Common myeloid progenitor, CD34-positive (primary cell): ENCODE data around the gene RUNX2.

Source experiments
- CTCF ChIA-PET: fragments of 350-600 bp; sonication (Branson Sonifier 250); formaldehyde crosslinking; loops from one replicate; lab custom pipeline; 2021; ENCODE audit warnings: antibody characterized with exemption; lab: Charles Lee
- POLR2A ChIA-PET: fragments of 350-600 bp; sonication (Branson Sonifier 250); formaldehyde crosslinking; loops from one replicate; lab custom pipeline; 2021; ENCODE audit warnings: antibody characterized with exemption; lab: Charles Lee
- DNase-seq, 3 donors: peaks; one replicate each; pipeline versions ENCODE4 v3.0.0 to v3.0.0-alpha.2; 2013
- H3K27ac ChIP-seq, 2 experiments: 1 replicate in 1 of 2; 2 replicates in 1 of 2; pipeline ENCODE4 v1.7.0; 2013; ENCODE audit warnings: inconsistent platforms in 2 of 2, low read length in 2 of 2, mild to moderate bottlenecking in 2 of 2, low read depth in 1 of 2, moderate library complexity in 1 of 2; ENCODE audit not compliant: severe bottlenecking in 2 of 2, insufficient read depth in 1 of 2, poor library complexity in 1 of 2
- H3K27me3 ChIP-seq, 5 experiments: replicated peaks in 2 of 5; 1 replicate in 3 of 5; 2 replicates in 2 of 5; pipeline versions ENCODE4 v1.6.1 to v1.7.0; 2013; ENCODE audit warnings: low read length in 4 of 5, mild to moderate bottlenecking in 2 of 5, moderate library complexity in 2 of 5, inconsistent platforms in 1 of 5; ENCODE audit not compliant: insufficient read depth in 5 of 5, control insufficient read depth in 4 of 5
- H3K36me3 ChIP-seq, 4 experiments: 1 replicate in 2 of 4; 2 replicates in 2 of 4; pipeline versions ENCODE4 v1.6.1 to v1.7.0; 2013; ENCODE audit warnings: low read length in 3 of 4, control low read depth in 1 of 4, mild to moderate bottlenecking in 1 of 4; ENCODE audit not compliant: control insufficient read depth in 4 of 4, insufficient read depth in 4 of 4
- H3K4me1 ChIP-seq, 4 experiments: 1 replicate in 3 of 4; 2 replicates in 1 of 4; pipeline versions ENCODE4 v1.6.1 to v1.7.1; 2013; ENCODE audit warnings: low read length in 3 of 4, mild to moderate bottlenecking in 3 of 4, control low read depth in 1 of 4, inconsistent platforms in 1 of 4, moderate library complexity in 1 of 4; ENCODE audit not compliant: control insufficient read depth in 4 of 4, insufficient read depth in 4 of 4; ENCODE audit errors: control extremely low read depth in 1 of 4
- H3K4me3 ChIP-seq, 7 experiments: 1 replicate in 4 of 7; 2 replicates in 3 of 7; pipeline versions ENCODE4 v1.5.1 to v1.7.0; 2013; ENCODE audit warnings: mild to moderate bottlenecking in 7 of 7, low read length in 6 of 7, moderate library complexity in 6 of 7, inconsistent platforms in 2 of 7, low read depth in 2 of 7, control low read depth in 1 of 7; ENCODE audit not compliant: insufficient read depth in 4 of 7, control insufficient read depth in 1 of 7; ENCODE audit errors: extremely low read depth in 1 of 7
- H3K9me3 ChIP-seq, 5 experiments: 1 replicate in 4 of 5; 2 replicates in 1 of 5; pipeline versions ENCODE4 v1.6.1 to v1.7.1; 2013; ENCODE audit warnings: low read length in 4 of 5, mild to moderate bottlenecking in 2 of 5, inconsistent platforms in 1 of 5, low read depth in 1 of 5, moderate library complexity in 1 of 5; ENCODE audit not compliant: control insufficient read depth in 4 of 5, insufficient read depth in 2 of 5; ENCODE audit errors: control extremely low read depth in 1 of 5
- whole genome bisulfite sequencing: methylation state at CpG from one replicate; pipeline ENCODE4 v1.1.5; 2013; ENCODE audit not compliant: insufficient coverage; 5-methylcytosine and 5-hydroxymethylcytosine counted together

The RUNX2 gene

GRCh38 chr6:45344900-45345299, 16.8 kb downstream of the RUNX2 start:
- no peak for DNase-seq
- CTCF ChIA-PET: interaction anchor here (2.0 kb wide), 1 partner anchor 15 kb away, joined by 6 read pairs; no protein-coding TSS in a partner anchor
- no peaks in the 10 kb centered on the region for H3K27me3 ChIP-seq
- H3K27ac ChIP-seq: no peak overlapping the region
- H3K9me3 ChIP-seq: no peaks in the 10 kb centered on the region
- peaks cover 0 to 2% (median 0%) of the 10 kb centered on the region in 4 experiments for H3K36me3 ChIP-seq
- POLR2A ChIA-PET: no interaction called here
- WGBS: no CpG with 5 or more reads among the region's 2 CpGs
- H3K4me1 ChIP-seq: no peaks in the 10 kb centered on the region
- H3K4me3 ChIP-seq: no peak overlapping the region

DNA sequence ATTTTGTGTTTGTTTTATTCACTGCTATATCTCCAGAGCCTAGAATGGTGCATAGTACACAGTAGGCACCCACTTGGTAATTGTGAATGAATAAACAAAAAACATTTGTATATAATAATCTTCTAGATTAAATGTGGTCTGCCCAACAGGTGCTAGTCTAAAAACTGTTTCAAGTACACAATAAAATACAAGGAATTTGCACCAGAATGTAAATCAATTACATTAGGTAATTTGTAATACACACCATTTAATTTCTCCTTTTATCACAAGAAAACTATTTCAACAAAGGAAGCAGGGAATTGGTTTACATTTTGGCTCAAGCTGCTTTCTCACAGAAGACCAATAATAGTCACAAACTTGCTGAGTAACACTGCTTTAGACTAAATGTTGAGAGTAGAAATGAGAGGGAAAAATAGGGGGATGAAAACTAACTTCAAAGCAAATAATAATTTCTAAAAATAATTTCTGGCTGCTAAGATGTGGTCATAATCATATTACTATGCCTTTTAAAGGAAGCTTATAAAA, 22.1 kb downstream of the RUNX2 start:
- Histone ChIP-seq H3K4me3 (no peak overlapping the region), H3K27me3 (no peaks in the 10 kb centered on the region), H3K9me3 (no peaks in the 10 kb centered on the region), H3K36me3 (no peaks in the 10 kb centered on the region), H3K27ac (no peak overlapping the region), H3K4me1 (no peaks in the 10 kb centered on the region)
- ChIA-PET CTCF (interaction anchor here (0.9 to 1.9 kb wide), 3 partner anchors 9 to 17 kb away, joined by 3 to 4 read pairs (median 3); no protein-coding TSS in a partner anchor), POLR2A (interaction anchor here (0.6 kb wide), 1 partner anchor 24 kb away, joined by 3 read pairs; no protein-coding TSS in a partner anchor)
- DNase-seq: no peak

- Histone ChIP-seq H3K9me3 (no peaks in the 10 kb centered on the region), H3K4me3 (no peak overlapping the region), H3K27ac (no peak overlapping the region), H3K4me1 (no peaks in the 10 kb centered on the region), H3K36me3 (no peaks in the 10 kb centered on the region), H3K27me3 (no peaks in the 10 kb centered on the region)
- POLR2A ChIA-PET: no interaction called here
- WGBS: 75% methylated on average over 1 of the region's 3 CpGs
- DNase-seq: no peak
- CTCF ChIA-PET: interaction anchor here (0.9 to 1.9 kb wide), 3 partner anchors 10 to 16 kb away, joined by 3 to 4 read pairs (median 3); no protein-coding TSS in a partner anchor
Measured at GRCh38 chr6:45351076-45351475, 22.9 kb downstream of the RUNX2 start.

GRCh38 chr6:45351667-45352066, 23.5 kb downstream of the RUNX2 start:
- CTCF ChIA-PET: interaction anchor here (0.7 to 1.9 kb wide), 2 partner anchors 9 to 14 kb away, joined by 3 to 4 read pairs; no protein-coding TSS in a partner anchor
- POLR2A ChIA-PET: no interaction called here
- peak in 1 of 3 donors; percentile 8 for DNase-seq
- no peak overlapping the region for H3K4me3 ChIP-seq
- no peaks in the 10 kb centered on the region for H3K27me3 ChIP-seq
- H3K4me1 ChIP-seq: no peaks in the 10 kb centered on the region
- H3K9me3 ChIP-seq: no peaks in the 10 kb centered on the region
- H3K36me3 ChIP-seq: no peaks in the 10 kb centered on the region
- WGBS: no CpG with 5 or more reads among the region's 1 CpG
- H3K27ac ChIP-seq: no peak overlapping the region

GRCh38 chr6:45353654-45354053, 25.5 kb downstream of the RUNX2 start:
- POLR2A ChIA-PET: no interaction called here
- Histone ChIP-seq H3K36me3 (no peaks in the 10 kb centered on the region), H3K27me3 (no peaks in the 10 kb centered on the region), H3K4me1 (no peaks in the 10 kb centered on the region), H3K4me3 (no peak overlapping the region), H3K27ac (no peak overlapping the region), H3K9me3 (no peaks in the 10 kb centered on the region)
- no CpG with 5 or more reads among the region's 2 CpGs for WGBS
- CTCF ChIA-PET: no interaction called here
- no peak for DNase-seq

DNA sequence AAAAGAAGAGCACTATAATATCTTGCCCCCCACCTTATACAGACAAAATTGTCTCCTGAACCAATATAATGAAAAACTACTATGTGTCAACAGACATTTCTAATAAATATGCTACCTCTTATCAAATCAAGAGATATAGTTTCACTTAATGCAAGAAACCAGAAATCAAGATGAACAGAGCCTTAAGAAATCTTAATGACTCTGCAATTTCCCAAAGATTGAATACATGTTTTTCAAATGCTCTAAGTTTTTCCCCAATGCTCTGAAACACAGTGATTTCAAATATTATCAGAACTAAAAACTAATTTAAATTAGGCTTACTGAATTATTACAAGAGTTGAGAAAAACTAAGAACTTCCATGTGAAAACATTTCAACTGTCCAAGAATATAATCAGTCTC, 36.3 kb downstream of the RUNX2 start:
- CTCF ChIA-PET: interaction anchor here (0.8 kb wide), 1 partner anchor 10 kb away, joined by 3 read pairs; no protein-coding TSS in a partner anchor
- peaks cover 0 to 5% (median 0%) of the 10 kb centered on the region in 4 experiments for H3K36me3 ChIP-seq
- no peak overlapping the region for H3K27ac ChIP-seq
- no peak overlapping the region for H3K4me3 ChIP-seq
- no peaks in the 10 kb centered on the region for H3K9me3 ChIP-seq
- no peaks in the 10 kb centered on the region for H3K27me3 ChIP-seq
- DNase-seq: no peak
- POLR2A ChIA-PET: no interaction called here
- H3K4me1 ChIP-seq: peaks cover 0 to 4% (median under 1%) of the 10 kb centered on the region in 4 experiments

DNA sequence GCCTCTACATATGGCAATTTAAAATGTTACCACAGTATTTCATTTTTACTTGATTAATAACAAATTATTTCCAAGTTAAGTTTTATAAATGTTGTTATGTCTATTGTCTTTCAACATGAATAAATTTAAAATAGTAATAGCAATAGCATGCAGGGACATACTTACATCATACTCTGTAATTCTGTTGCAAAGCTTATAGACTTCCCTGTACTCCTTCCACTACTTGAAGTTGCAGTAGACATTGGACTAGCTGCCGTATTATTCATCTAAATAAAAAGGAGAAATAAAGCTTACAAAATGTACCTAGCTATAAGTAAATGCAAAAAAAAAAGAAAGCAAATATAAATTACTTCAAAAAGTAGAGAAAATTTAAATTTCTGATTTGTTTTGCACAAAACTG, 36.9 kb downstream of the RUNX2 start:
- Histone ChIP-seq H3K9me3 (no peaks in the 10 kb centered on the region), H3K36me3 (peaks cover 0 to 5% (median 0%) of the 10 kb centered on the region in 4 experiments), H3K4me1 (peaks cover 0 to 8% (median 3%) of the 10 kb centered on the region in 4 experiments), H3K27me3 (no peaks in the 10 kb centered on the region), H3K4me3 (no peak overlapping the region), H3K27ac (no peak overlapping the region)
- ChIA-PET CTCF (interaction anchor here (0.8 to 1.1 kb wide), 2 partner anchors 10 to 14 kb away, joined by 3 to 4 read pairs; no protein-coding TSS in a partner anchor), POLR2A (no interaction called here)
- WGBS: no CpG with 5 or more reads among the region's 1 CpG
- DNase-seq: no peak
